Tongue (tissue), 2 donors: ENCODE data around the gene MEI1. TPM values are rescaled to one million over a fixed set of nuclear protein-coding genes. Genes with fewer than 3 reads are reported as not detected.

ENCODE experiments used
- DNase-seq: peaks from one replicate; pipeline ENCODE4 v3.0.0-alpha.2; 2015
- total RNA-seq: library from RNA; depleted of rRNA; stranded (reverse); fragments of >200 nt; gene quantifications from one replicate; pipeline ENCODE4 v1.2.3, GENCODE V29; 2014

Gene MEI1
- total RNA-seq, 1 donor from 2014 or later, result not detected

GRCh38 chr22:41752011-41752970 is 53.0 kb downstream of the MEI1 start:
- no peak for DNase-seq

DNA sequence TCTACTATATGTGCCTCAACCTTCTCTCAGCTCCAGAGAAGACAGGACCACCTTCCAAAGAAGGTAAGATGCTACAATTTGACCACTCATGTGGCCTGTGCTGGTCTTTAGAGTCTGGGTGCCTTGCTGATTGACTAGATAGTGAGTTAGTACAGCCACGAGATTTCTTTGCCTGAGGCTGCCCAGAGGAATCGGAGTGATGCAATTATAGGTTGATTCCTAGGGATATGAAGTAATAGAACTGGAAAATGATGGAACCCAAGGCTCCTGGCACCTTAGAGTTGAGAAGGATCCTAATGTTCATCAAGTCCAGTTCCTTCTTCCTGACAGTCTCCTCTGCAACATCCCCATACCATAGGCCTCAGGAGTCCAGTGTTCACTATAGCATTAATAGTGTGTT is 54.7 kb downstream of the MEI1 start:
- DNase-seq, result no peak

- no peak for DNase-seq
Measured at GRCh38 chr22:41757502-41757901, 58.2 kb downstream of the MEI1 start.

DNA sequence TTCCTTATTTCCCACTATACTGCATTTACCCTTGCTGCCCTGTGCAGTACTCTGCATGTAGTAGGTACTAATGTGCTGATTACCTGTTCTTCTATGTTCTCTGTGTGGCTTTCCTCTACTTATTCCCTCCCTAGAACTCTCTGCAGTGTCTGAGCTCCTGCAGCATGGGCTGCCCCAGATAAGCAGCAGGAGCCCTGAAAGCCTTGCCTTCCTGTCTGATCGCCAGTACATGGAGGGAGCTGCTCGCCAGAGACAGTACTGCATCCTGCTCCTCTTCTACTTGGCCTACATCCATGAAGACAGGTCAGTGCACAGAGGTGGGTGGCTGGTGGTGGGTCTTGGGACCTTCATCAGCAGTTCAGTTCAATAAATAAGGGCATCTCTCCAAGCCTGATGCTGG is 58.9 kb downstream of the MEI1 start:
- DNase-seq, result no peak

- DNase-seq, result peak; percentile 29
Measured at GRCh38 chr22:41762980-41763779, 63.9 kb downstream of the MEI1 start.

GRCh38 chr22:41766476-41766875 is 67.2 kb downstream of the MEI1 start:
- DNase-seq, result no peak

DNA sequence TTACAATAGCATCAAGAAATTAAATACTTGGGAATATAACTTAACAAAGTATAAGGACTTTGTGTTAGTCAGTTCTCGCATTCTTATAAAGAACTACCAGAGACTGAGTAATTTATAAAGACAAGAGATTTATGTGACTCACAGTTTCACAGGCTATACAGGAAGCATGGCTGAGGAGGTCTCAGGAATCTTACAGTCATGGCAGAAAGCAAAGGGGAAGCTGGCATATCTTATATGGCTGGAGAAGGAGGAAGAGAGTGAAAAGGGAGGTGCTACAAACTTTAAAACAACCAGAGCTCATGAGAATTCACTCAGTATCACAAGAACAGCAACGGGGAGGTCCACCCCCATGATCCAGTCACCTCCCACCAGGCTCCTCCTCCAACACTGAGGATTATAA is 69.1 kb downstream of the MEI1 start:
- DNase-seq, result no peak

DNA sequence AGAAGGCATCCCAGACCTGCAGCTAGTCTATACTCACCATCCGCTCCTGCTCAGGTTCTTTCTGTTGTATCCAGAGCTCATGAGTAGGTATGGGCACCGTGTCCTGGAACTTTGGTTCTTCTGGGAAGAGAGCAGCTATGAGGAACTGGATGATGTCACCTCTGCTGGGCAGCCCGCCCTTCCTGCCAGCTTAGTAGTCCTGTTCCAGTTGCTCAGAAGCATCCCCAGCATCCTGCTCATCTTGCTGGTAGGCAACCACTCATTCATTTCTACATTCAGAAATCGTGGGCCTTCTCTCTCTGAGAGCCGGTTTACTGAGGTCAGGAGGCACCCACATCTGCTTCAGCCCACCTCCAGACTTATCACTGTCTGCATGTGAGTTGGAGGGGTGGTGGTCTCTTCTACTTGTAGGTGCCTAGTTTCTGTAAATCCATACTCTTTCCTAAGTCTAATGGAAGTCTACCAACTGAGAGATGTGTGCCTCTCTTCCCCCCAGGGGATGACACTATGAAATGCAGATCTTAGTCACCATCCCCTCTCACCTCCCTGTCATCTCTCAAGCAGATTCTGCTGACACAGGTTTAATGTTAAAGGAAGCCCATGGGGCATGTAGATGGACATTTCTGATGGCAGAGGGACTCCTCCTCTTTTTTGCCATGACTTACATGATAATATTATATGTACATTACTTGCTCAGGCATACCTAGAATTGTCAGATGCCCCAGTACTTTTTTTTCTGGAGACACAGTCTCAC is 71.6 kb downstream of the MEI1 start:
- no peak for DNase-seq

DNA sequence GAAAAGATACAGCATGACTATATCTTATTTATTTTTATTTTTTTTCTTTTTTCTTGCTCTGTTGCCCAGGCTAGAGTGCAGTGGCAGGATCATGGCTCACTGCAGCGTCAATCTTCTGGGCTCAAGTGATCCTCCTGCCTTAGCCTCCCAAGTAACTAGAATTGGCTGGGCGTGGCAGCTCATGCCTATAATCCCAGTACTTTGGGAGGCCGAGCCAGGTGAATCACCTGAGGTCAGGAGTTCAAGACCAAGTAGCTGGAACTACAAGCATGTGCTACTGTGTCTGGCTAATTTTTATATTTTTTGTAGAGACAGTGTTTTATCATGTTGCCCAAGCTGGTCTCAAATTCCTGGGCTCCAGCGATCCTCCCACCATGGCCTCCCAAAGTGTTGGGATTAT is 72.9 kb downstream of the MEI1 start:
- DNase-seq, result no peak

DNA sequence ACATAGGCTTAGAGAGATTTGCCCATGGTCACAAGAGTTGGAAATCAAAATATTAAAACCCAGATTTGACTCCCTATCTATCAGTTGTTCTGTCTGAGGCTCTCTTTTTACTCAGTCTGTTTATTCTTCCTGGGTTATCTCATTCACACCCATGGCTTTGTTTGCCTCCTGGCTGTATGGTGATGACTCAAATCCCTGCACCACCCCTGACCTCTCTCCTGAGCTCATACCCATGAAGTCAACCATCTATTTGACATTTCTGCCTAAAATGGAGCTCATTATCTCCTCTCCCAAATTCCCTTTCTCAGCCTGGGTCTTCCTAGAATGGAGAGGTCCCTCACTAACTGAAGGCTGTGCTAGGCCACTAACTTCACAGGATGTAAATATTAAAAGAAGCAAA is 73.3 kb downstream of the MEI1 start:
- DNase-seq, result no peak

DNA sequence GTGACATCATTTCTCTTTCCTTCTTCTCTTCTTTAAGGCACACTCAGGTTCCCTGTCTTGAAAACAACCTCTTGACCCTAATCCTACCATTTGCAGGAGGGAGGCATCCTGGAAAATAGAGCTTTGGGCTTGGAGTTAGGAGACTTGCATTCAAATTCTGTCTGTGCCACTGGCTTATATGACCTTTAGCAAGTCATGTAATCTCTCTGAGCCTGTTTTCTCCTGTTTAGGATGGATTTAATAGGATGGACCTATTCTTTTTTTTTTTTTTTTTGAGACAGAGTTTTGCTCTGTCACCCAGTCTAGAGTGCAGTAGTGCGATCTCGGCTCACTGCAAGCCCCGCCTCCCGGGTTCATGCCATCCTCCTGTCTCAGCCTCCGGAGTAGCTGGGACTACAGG is 76.0 kb downstream of the MEI1 start:
- no peak for DNase-seq

- DNase-seq, result no peak
Measured at GRCh38 chr22:41775976-41776375, 76.7 kb downstream of the MEI1 start.

- DNase-seq, result no peak
Measured at GRCh38 chr22:41776381-41776780, 77.1 kb downstream of the MEI1 start.

- no peak for DNase-seq
Measured at GRCh38 chr22:41777749-41778425, 78.6 kb downstream of the MEI1 start.

GRCh38 chr22:41779929-41780505 is 80.7 kb downstream of the MEI1 start:
- no peak for DNase-seq

- peak; percentile 43 for DNase-seq
Measured at GRCh38 chr22:41780746-41781505, 81.6 kb downstream of the MEI1 start.

GRCh38 chr22:41781507-41781906 is 82.2 kb downstream of the MEI1 start:
- no peak for DNase-seq

DNA sequence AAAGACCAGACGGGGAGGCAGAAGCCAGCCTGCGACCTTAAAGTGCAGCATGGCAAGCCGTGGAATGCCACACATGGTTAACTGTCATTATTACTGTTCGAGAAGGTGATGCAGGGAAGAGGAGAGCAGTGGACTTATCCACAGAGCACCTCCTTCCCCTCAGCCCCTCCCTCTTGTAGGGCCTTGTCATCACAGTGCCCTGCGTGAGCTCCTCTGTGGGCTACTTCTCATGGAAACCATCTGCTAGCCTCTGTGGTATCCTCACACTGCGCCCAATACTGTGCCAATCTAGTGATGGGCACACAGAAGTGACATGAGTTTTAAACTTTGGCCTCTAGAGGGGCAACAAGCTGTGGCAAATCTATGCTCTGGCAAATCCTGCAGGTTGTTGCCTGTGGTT is 83.0 kb downstream of the MEI1 start:
- DNase-seq, result no peak

DNA sequence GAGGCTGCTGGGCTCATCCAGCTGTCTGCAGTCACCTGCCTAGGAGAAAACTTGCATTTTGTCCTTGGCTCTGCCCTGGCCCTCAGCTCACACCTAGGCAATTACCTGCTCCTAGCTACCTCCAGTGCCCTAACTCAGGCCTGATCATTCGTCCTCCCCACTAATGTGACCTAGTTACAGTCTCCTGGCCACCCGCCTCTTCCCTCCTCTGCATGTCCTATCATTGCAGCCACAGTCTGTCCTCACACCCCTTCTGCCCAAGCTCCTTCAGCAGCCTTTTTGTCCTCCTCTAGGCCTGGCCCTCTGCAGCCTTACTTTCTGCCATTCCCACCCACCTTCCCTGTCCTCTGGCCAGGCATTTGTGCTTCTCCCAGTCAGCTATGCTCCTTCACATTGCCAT is 83.4 kb downstream of the MEI1 start:
- no peak for DNase-seq

DNA sequence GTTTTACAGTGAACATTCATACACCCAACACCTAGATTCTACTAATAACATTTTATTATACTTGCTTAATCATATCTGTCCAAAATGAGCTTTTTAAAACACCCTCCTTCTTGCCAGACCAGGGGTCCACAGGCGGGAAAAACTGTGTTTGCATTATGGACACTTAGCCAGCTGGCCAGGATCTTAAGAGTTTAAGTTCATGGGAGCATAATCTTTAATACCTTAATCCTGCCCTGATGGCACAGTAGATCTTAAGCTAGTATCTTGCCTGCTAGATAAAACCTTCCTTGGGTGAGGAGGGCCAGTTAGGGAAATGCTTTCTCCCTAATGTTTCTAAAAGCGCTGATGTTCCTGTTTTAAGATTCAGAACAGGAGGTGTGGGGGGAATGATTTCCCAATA is 88.0 kb downstream of the MEI1 start:
- no peak for DNase-seq

DNA sequence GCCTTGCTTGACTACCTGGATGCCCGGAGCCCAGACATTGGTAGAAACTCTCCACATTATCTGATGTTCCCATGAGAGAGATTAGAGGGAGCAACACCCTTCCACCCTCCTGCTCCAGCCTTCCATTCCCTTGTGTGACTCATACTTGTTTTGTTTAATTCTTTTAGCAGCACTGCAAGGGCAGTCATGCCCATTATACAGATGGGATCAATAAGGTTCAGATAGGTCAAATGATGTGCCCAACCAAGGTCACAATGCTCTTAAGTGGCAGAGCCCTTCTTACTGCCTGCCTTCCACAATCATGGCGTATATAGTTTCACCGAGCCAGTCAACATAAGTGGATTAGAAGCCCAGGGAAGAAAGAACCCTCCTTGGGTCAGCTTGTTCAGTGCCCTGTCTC is 94.6 kb downstream of the MEI1 start:
- DNase-seq, result no peak
